SK-N-SH (cell line): ENCODE data around the gene STARD7.
"Not testable (repeated sequence)": the region's sequence is repeated elsewhere in the genome, so short reads cannot be mapped to it uniquely, and the experiment has no call there.

Experiments used
- CTCF ChIP-seq: fragments of 200-600 bp; sonication (generic); IDR thresholded peaks from 2 replicates; pipeline ENCODE4 v1.6.1; 2017; ENCODE audit warnings: antibody characterized with exemption, mild to moderate bottlenecking, moderate library complexity
- FOXJ3 ChIP-seq: sonication (generic); formaldehyde crosslinking; IDR thresholded peaks from 2 replicates; pipeline ENCODE4 v1.5.1; 2020; ENCODE audit warnings: mild to moderate bottlenecking, missing genetic modification reagents
- MAX ChIP-seq: IDR thresholded peaks from 2 replicates; pipeline ENCODE4 v1.4.0; 2012; ENCODE audit warnings: low read depth
- MEF2A ChIP-seq: IDR thresholded peaks from 2 replicates; pipeline ENCODE4 v1.4.0; 2012; ENCODE audit warnings: low read depth, borderline replicate concordance
- TEAD4 ChIP-seq: IDR thresholded peaks from 2 replicates; pipeline ENCODE4 v1.4.0; 2012; ENCODE audit warnings: mild to moderate bottlenecking, borderline replicate concordance; ENCODE audit not compliant: insufficient read depth

- not testable (repeated sequence) for TF ChIP-seq CTCF; MAX; MEF2A; FOXJ3 (CRISPR knock-in tag); TEAD4
Observed at GRCh38 chr2:96219959-96220358, 11.3 kb upstream of the STARD7 start.
